GM12874 (cell line): Measurements from ENCODE around the gene FXYD7.

Experiments
- CTCF ChIP-seq: IDR thresholded peaks from 2 replicates; pipeline ENCODE4 v1.5.1; 2011; ENCODE audit warnings: low read depth, mild to moderate bottlenecking, control low read depth, low read length, moderate library complexity; ENCODE audit not compliant: insufficient read depth

Gene FXYD7

GRCh38 chr19:35202722-35203688 lies 60.0 kb downstream of the FXYD7 start:
- no peak for TF ChIP-seq CTCF
